Heart right ventricle (tissue), 16 donors: ENCODE measurements around the gene NSFL1C. TPM values are rescaled to one million over a fixed set of nuclear protein-coding genes. Genes with fewer than 3 reads are reported as not detected.

Source experiments
- ATAC-seq, 8 donors: fragments of 200-7000 bp; cut with Tn5 transposase; one replicate each; pipeline ENCODE4 v1.9.1; 2020; ENCODE audit warnings: mild to moderate bottlenecking in 8 of 8, moderate library complexity in 8 of 8, moderate number of reproducible peaks in 1 of 8
- DNase-seq, 2 donors: peaks; one replicate each; pipeline ENCODE4 v3.0.0-alpha.2; 2020
- H3K27ac ChIP-seq, 10 donors: fragments of 200-600 bp; sonication (generic) in 2 of 10; one replicate each; pipeline versions ENCODE4 v1.5.0 to v1.8.0; 2020 to 2022; ENCODE audit warnings: mild to moderate bottlenecking in 3 of 10
- H3K27me3 ChIP-seq, 7 donors: fragments of 200-600 bp; one replicate each; pipeline ENCODE4 v1.8.0; 2021 to 2022; ENCODE audit warnings: mild to moderate bottlenecking in 2 of 7
- H3K36me3 ChIP-seq, 9 donors: fragments of 200-600 bp; sonication (generic) in 1 of 9; one replicate each; pipeline versions ENCODE4 v1.5.0 to v1.8.0; 2020 to 2022; ENCODE audit warnings: mild to moderate bottlenecking in 2 of 9
- H3K4me1 ChIP-seq, 9 donors: fragments of 200-600 bp; sonication (generic) in 1 of 9; one replicate each; pipeline versions ENCODE4 v1.5.0 to v1.8.0; 2020 to 2022; ENCODE audit warnings: mild to moderate bottlenecking in 4 of 9
- H3K4me3 ChIP-seq, 10 donors: fragments of 200-600 bp; sonication (generic) in 2 of 10; one replicate each; pipeline versions ENCODE4 v1.5.0 to v1.8.0; 2020 to 2022; ENCODE audit warnings: mild to moderate bottlenecking in 7 of 10, moderate library complexity in 2 of 10
- H3K9me3 ChIP-seq, 11 donors: fragments of 200-600 bp in 10 of 11; sonication (generic) in 2 of 11; one replicate each; pipeline versions ENCODE4 v1.5.0 to v1.8.0; 2013 to 2022; ENCODE audit warnings: mild to moderate bottlenecking in 2 of 11, control low read depth in 1 of 11, moderate library complexity in 1 of 11
- WGBS, 2 donors: extraction: QIAGEN DNeasy Blood & Tissue Kit; methylation state at CpG; one replicate each; pipeline ENCODE4 v1.1.7; 2013; ENCODE audit warnings: inconsistent platforms in 1 of 2; 5-methylcytosine and 5-hydroxymethylcytosine counted together
- intact Hi-C, 10 donors: fragments of 100-400 bp; cut with DNase I; formaldehyde crosslinking; loops; one replicate each; pipeline versions ENCODE4 v1.11.1 to v1.14.2; 2022
- polyA plus RNA-seq, 2 donors: library from polyadenylated mRNA; stranded (reverse); fragments of 200-250 nt; gene quantifications; one replicate each; pipeline ENCODE4 v1.2.3, GENCODE V29; 2013
- total RNA-seq, 10 donors: library from RNA; stranded (reverse); fragmentation: NEBNext Ultra II Directional in 3 of 10; extraction: Animal tissue kit (Norgen Biotek cat#: 25700) in 3 of 10; gene quantifications; one replicate each; pipeline versions ENCODE4 v1.2.1 to v1.2.4, GENCODE V29; 2021 to 2023
- TF ChIP-seq, protein P1 (sequence below), 9 donors: fragments of 200-600 bp; sonication (generic) in 2 of 9; IDR thresholded peaks; one replicate each; pipeline versions ENCODE4 v1.5.0 to v1.8.0; 2021 to 2022; ENCODE audit warnings: antibody characterized with exemption in 9 of 9, mild to moderate bottlenecking in 5 of 9, moderate library complexity in 1 of 9
- donor health status: Arrhythmogenic right ventricular cardiomyopathy.
- donor health status: ischemic (EF 13 %, LVEDD 7.1; RV severe dilation, severe dysfunction).
- donor health status: healthy with polysubstance abuse.
- donor health status: DM: no; HTN: yes; CAD: no.
- donor health status: DM: no; HTN: no; CAD: no.
- donor health status: ischemic (EF 25% LVEDD 6.9; RV normal size, moderate dysfunction).
- donor health status: ischemic (EF 25% LVEDD 5.7; RV mildly dilated, moderate dysfunction).
- donor health status: healthy.
- donor health status: DM: yes; HTN: yes; CAD: no.
- donor health status: Ischemic cardiomyopathy.
- donor health status: ischemic (EF 35%, LVEDD 5.7; RV mildly dilated, moderate dysfunction).
- donor health status: nonischemic (EF 11% LVEDD 7.7; RV severe dilation, severe dysfunction).
- donor health status: DM: yes; HTN: yes; CAD: no.
- donor health status: PGD.
- donor health status: ischemic (EF 29% LVEDD 5.4; RV normal size, mild dysfunction).
- donor health status: nonischemic (EF 23%, LVEDD 6.1; RV moderate dilation, normal function).

NSFL1C gene
- total and polyA plus RNA-seq, 12 donors = 39.4 to 75.6 (median 62.7) TPM

DNA sequence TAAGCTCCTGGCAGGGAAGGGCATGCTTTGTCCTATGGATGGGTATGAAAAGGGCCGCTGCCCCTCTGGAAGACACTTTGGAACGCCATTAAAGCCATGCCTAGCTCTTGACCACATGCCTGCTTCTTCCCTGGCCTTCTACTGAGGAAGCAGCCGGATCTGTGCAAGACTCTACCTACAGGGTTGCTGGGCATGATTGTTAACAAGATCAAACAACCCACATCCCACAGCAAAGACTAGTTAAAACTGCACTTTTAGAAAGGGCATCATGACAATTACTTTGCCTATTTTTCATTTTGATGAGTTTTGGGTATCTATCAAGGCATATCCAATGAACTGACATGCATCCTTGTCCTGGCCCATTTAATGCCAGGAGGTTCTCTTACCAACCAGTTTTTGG is 25.5 kb downstream of the NSFL1C start:
- H3K27me3 ChIP-seq = no peaks in the 10 kb centered on the region
- DNase-seq (no peak), ATAC-seq (no peak)
- TF ChIP-seq, protein P1, sequence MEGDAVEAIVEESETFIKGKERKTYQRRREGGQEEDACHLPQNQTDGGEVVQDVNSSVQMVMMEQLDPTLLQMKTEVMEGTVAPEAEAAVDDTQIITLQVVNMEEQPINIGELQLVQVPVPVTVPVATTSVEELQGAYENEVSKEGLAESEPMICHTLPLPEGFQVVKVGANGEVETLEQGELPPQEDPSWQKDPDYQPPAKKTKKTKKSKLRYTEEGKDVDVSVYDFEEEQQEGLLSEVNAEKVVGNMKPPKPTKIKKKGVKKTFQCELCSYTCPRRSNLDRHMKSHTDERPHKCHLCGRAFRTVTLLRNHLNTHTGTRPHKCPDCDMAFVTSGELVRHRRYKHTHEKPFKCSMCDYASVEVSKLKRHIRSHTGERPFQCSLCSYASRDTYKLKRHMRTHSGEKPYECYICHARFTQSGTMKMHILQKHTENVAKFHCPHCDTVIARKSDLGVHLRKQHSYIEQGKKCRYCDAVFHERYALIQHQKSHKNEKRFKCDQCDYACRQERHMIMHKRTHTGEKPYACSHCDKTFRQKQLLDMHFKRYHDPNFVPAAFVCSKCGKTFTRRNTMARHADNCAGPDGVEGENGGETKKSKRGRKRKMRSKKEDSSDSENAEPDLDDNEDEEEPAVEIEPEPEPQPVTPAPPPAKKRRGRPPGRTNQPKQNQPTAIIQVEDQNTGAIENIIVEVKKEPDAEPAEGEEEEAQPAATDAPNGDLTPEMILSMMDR (IDR thresholded peaks at IDR 0.05) = no peak
- H3K27ac ChIP-seq = no peak overlapping the region
- H3K9me3 ChIP-seq = no peaks in the 10 kb centered on the region
- intact Hi-C loops = loop anchor here in 1 of 10 donors (2.0 kb wide), 1 partner anchor 128 kb away; no protein-coding TSS in a partner anchor
- WGBS, 2 donors = 81 to 85% methylated on average over 3 of the region's 3 CpGs
- H3K4me1 ChIP-seq = peaks cover 0 to 12% (median 0%) of the 10 kb centered on the region in 9 donors
- no peak overlapping the region for H3K4me3 ChIP-seq
- H3K36me3 ChIP-seq = peaks cover 0 to 75% (median 45%) of the 10 kb centered on the region in 9 donors

DNA sequence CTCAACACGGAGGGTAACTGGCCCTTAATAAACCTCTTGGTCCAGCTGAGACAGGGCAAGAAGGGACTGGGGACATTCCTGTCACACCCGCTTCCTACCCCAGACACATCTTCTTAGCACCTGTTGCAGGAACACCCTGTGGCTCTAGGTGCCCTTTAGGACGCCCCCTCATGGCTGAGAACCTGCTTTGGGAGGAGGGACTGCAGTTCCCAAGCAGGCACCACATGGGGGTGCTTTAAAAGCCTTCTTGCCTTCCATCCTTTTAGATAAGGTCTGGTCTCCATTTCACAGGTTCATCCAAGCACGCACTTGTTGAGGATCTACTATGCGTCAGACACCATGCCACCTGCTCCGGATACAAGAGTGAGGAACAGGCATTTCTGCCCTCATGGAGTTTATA is 26.6 kb downstream of the NSFL1C start:
- Histone ChIP-seq H3K9me3 (no peaks in the 10 kb centered on the region), H3K4me3 (no peak overlapping the region), H3K27me3 (no peaks in the 10 kb centered on the region), H3K36me3 (peaks cover 0 to 64% (median 34%) of the 10 kb centered on the region in 9 donors), H3K27ac (no peak overlapping the region), H3K4me1 (peaks cover 0 to 12% (median 0%) of the 10 kb centered on the region in 9 donors)
- ATAC-seq (no peak), DNase-seq (no peak)
- TF ChIP-seq, protein P1 (IDR thresholded peaks at IDR 0.05) = peak in 1 of 9 donors; percentile 21
- intact Hi-C loops = loop anchor here in 1 of 10 donors (2.0 kb wide), 1 partner anchor 127 kb away; no protein-coding TSS in a partner anchor
- 77 to 79% methylated on average over 6 of the region's 6 CpGs for WGBS, 2 donors

DNA sequence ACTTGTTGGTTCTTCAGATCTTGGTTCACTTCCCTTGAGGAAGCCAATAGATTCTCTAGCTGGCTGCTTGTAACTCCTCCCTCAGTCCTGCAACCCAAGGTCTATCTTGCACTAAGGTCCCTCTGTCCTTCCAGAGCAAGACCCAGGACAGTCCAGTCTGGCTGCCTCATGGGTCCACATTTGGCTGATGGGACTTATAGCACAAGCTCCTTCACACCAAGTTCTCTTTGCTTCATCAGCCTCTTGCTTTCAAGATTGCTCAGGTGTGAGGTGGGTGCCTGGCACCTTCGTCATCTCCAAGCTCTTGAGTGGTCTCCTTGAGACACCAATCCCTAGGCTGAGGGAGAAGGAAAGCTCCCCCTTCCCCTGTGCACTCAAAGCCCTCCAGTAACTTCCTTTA is 28.3 kb downstream of the NSFL1C start:
- TF ChIP-seq, protein P1 (IDR thresholded peaks at IDR 0.05) = no peak
- Histone ChIP-seq H3K9me3 (no peaks in the 10 kb centered on the region), H3K4me3 (no peak overlapping the region), H3K27me3 (no peaks in the 10 kb centered on the region), H3K27ac (no peak overlapping the region), H3K36me3 (peaks cover 0 to 53% (median 18%) of the 10 kb centered on the region in 9 donors), H3K4me1 (peaks cover 0 to 24% (median 0%) of the 10 kb centered on the region in 9 donors)
- no peak for DNase-seq
- WGBS, 2 donors = 54 to 56% methylated on average over 1 of the region's 1 CpG
- no peak for ATAC-seq
- intact Hi-C loops = loop anchor here in 2 of 10 donors (5.0 kb wide), 1 partner anchor 126 kb away; no protein-coding TSS in a partner anchor

DNA sequence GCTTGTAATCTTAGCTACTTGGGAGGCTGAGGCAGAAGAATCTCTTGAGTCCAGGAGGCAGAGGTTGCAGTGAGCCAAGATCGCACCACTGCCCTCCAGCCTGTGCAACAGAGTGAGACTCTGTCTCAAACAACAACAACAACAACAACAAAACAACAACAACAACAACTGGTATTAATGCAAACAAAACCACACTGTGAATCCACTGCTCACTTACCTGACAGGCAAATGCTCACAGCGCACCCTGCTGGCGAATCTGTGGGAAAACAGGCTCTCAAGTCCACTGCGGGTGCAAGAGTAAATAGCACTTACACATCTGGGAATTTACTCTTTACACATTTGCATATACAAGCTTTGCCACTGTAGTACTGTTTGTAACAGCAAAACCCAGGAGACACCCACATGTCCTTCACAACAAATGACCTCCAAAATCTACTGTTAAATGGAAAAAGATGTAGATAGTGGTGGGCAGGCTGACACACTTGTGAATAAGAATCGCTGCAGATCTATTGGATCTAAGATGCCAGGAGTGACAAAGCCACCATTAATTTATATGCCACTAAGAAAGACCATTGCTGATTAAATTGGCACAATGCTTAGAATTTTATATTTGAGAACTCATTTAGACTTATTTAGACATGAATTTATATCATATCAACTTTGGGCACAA is 29.3 kb downstream of the NSFL1C start:
- no peak overlapping the region for H3K4me3 ChIP-seq
- no peaks in the 10 kb centered on the region for H3K27me3 ChIP-seq
- H3K27ac ChIP-seq = no peak overlapping the region
- peak; percentile 72 to 76 for DNase-seq
- H3K36me3 ChIP-seq = peaks cover 0 to 43% (median 10%) of the 10 kb centered on the region in 9 donors
- H3K4me1 ChIP-seq = peaks cover 0 to 24% (median 0%) of the 10 kb centered on the region in 9 donors
- no peaks in the 10 kb centered on the region for H3K9me3 ChIP-seq
- intact Hi-C loops = loop anchor here in 9 of 10 donors (1.0 to 5.0 kb wide), 4 partner anchors 123 to 125 kb away; no protein-coding TSS in a partner anchor
- peak in 6 of 8 donors; percentile 57 to 80 (median 72) for ATAC-seq
- 32 to 33% methylated on average over 5 of the region's 5 CpGs for WGBS, 2 donors
- TF ChIP-seq, protein P1 (IDR thresholded peaks at IDR 0.05) = peak; percentile 65 to 91 (median 85)
